ENCODE measurements around the gene CLMN. TPM values are rescaled to one million over a fixed set of nuclear protein-coding genes. Genes with fewer than 3 reads are reported as not detected.

CLMN gene
- total and polyA plus RNA-seq, 10 of the 15 experiments (the other 5 are each of a cell fraction or from before 2014, with no cell fraction given): 7.8 to 49.3 (median 18.5) TPM

DNA sequence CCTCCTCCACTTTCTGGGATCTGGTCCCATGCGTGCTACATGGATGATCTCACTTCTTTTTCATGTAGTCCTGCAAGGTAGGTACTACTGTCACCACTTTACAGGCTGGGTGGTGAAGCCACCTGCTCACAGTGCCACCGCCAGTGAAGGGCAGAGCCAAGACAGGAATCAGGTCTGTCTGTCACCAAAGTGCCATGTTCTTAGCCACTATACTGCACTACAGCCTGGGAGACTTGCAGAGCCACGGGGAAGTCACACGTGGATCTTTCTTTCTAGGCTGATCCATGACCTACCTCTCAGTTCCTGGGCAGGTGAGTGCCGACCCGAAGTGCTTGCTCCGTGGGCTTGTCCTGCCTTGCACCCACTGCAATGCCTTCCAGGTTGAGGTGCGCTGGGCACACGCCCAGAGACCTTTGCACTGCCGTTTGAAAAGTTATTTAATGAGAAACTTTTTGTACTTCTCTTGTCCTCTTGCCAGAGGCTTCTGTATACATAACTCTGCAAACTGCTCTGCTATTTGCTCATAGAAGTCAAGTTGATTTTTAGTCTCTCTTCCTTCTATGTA, 19.7 kb upstream of the CLMN start (continued):
- TF ChIP-seq, protein P1, sequence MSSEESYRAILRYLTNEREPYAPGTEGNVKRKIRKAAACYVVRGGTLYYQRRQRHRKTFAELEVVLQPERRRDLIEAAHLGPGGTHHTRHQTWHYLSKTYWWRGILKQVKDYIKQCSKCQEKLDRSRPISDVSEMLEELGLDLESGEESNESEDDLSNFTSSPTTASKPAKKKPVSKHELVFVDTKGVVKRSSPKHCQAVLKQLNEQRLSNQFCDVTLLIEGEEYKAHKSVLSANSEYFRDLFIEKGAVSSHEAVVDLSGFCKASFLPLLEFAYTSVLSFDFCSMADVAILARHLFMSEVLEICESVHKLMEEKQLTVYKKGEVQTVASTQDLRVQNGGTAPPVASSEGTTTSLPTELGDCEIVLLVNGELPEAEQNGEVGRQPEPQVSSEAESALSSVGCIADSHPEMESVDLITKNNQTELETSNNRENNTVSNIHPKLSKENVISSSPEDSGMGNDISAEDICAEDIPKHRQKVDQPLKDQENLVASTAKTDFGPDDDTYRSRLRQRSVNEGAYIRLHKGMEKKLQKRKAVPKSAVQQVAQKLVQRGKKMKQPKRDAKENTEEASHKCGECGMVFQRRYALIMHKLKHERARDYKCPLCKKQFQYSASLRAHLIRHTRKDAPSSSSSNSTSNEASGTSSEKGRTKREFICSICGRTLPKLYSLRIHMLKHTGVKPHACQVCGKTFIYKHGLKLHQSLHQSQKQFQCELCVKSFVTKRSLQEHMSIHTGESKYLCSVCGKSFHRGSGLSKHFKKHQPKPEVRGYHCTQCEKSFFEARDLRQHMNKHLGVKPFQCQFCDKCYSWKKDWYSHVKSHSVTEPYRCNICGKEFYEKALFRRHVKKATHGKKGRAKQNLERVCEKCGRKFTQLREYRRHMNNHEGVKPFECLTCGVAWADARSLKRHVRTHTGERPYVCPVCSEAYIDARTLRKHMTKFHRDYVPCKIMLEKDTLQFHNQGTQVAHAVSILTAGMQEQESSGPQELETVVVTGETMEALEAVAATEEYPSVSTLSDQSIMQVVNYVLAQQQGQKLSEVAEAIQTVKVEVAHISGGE (CRISPR knock-in tag; IDR thresholded peaks at IDR 0.05): no peak
- TF ChIP-seq MYB (IDR thresholded peaks at IDR 0.05; ENCODE audit: borderline replicate concordance, low read depth, low read length): no peak
- no peak for TF ChIP-seq FOS (IDR thresholded peaks at IDR 0.05; ENCODE audit: borderline replicate concordance, extremely low read depth, insufficient read length)

DNA sequence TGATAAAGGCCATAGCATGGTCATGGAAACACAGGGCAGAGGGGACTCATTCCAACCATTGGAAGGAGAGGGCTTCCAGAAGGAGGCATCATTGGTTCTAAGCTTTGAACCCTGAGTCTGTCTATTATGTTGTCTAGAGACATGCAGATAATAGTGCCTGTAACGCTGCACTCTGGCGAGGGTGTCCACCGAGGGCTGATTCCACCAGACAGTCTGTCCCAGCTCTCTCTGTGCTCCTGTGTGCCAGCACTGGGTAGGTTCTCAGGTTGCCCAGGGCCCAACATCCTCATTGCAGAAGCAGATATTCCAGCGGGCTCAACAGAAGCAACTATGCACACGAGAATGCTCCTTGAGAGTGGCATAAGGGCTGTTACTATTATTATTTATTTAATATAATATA, 18.7 kb upstream of the CLMN start:
- ChIA-PET POLR2A (interaction anchor here (0.8 kb wide), 1 partner anchor 11 kb away, joined by 5 read pairs; no protein-coding TSS in a partner anchor), SMC1A (ENCODE audit: uncharacterized antibody, unreplicated experiment) (no interaction called here), RAD21 (ENCODE audit: unreplicated experiment) (interaction anchor here (1.4 kb wide), 1 partner anchor 11 kb away, joined by 5 read pairs; no protein-coding TSS in a partner anchor), CTCF (interaction anchor here (1.1 kb wide), 1 partner anchor 33 kb away, joined by 3 read pairs; no protein-coding TSS in a partner anchor)
- no peak overlapping the region for H2AFZ ChIP-seq (ENCODE audit: control insufficient read depth, low read depth, low read length)
- WGBS (ENCODE audit: insufficient coverage, insufficient replicate concordance, low lambda C conversion rate, missing lambda C conversion rate): 49% methylated on average over 5 of the region's 5 CpGs
- no peaks in the 10 kb centered on the region for H3K4me1 ChIP-seq (ENCODE audit: control insufficient read depth, insufficient read depth, low read length)
- H3K27ac ChIP-seq (ENCODE audit: control insufficient read depth, insufficient read depth): no peak overlapping the region
- no peaks in the 10 kb centered on the region for H4K20me1 ChIP-seq (ENCODE audit: control insufficient read depth, insufficient read depth)
- in situ Hi-C loops (cut with MboI) (no loop called here), intact Hi-C loops (cut with micrococcal nuclease; ENCODE audit: unreplicated experiment) (no loop called here)
- no peaks in the 10 kb centered on the region for H3K79me2 ChIP-seq (ENCODE audit: control insufficient read depth, insufficient read depth, low read length)
- H3K27me3 ChIP-seq (replicated peaks in 1 of 2; ENCODE audit: control insufficient read depth in 2 of 2, insufficient read depth in 2 of 2, low read length in 1 of 2): no peaks in the 10 kb centered on the region; a peak in 1 of 4 replicates
- no peak overlapping the region for H3K4me2 ChIP-seq (ENCODE audit: control insufficient read depth, insufficient read depth)
- no peak overlapping the region for H3K9ac ChIP-seq (ENCODE audit: control insufficient read depth, insufficient read depth, low read length)
- no TSS peak for BruUV-seq (replicated peaks)
- H3K36me3 ChIP-seq (ENCODE audit: control insufficient read depth in 2 of 2, insufficient read depth in 2 of 2, low read length in 1 of 2): no peaks in the 10 kb centered on the region
- no peak for DNase-seq (ENCODE audit: low read depth, low spot score)
- no peak overlapping the region for H3K4me3 ChIP-seq
- no peak for FAIRE-seq
- ATAC-seq: no peak
- no peaks in the 10 kb centered on the region for H3K9me3 ChIP-seq (replicated peaks; ENCODE audit: control insufficient read depth, insufficient read depth, low read length)
- TF ChIP-seq, protein P2, sequence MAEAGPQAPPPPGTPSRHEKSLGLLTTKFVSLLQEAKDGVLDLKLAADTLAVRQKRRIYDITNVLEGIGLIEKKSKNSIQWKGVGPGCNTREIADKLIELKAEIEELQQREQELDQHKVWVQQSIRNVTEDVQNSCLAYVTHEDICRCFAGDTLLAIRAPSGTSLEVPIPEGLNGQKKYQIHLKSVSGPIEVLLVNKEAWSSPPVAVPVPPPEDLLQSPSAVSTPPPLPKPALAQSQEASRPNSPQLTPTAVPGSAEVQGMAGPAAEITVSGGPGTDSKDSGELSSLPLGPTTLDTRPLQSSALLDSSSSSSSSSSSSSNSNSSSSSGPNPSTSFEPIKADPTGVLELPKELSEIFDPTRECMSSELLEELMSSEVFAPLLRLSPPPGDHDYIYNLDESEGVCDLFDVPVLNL (IDR thresholded peaks at IDR 0.05; ENCODE audit: low read depth, low read length): no peak
- TF ChIP-seq, protein P3, sequence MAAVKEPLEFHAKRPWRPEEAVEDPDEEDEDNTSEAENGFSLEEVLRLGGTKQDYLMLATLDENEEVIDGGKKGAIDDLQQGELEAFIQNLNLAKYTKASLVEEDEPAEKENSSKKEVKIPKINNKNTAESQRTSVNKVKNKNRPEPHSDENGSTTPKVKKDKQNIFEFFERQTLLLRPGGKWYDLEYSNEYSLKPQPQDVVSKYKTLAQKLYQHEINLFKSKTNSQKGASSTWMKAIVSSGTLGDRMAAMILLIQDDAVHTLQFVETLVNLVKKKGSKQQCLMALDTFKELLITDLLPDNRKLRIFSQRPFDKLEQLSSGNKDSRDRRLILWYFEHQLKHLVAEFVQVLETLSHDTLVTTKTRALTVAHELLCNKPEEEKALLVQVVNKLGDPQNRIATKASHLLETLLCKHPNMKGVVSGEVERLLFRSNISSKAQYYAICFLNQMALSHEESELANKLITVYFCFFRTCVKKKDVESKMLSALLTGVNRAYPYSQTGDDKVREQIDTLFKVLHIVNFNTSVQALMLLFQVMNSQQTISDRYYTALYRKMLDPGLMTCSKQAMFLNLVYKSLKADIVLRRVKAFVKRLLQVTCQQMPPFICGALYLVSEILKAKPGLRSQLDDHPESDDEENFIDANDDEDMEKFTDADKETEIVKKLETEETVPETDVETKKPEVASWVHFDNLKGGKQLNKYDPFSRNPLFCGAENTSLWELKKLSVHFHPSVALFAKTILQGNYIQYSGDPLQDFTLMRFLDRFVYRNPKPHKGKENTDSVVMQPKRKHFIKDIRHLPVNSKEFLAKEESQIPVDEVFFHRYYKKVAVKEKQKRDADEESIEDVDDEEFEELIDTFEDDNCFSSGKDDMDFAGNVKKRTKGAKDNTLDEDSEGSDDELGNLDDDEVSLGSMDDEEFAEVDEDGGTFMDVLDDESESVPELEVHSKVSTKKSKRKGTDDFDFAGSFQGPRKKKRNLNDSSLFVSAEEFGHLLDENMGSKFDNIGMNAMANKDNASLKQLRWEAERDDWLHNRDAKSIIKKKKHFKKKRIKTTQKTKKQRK (IDR thresholded peaks at IDR 0.05; ENCODE audit: low read depth, low read length): no peak
- TF ChIP-seq HDGF (IDR thresholded peaks at IDR 0.05): no peak
- TF ChIP-seq, protein P4, sequence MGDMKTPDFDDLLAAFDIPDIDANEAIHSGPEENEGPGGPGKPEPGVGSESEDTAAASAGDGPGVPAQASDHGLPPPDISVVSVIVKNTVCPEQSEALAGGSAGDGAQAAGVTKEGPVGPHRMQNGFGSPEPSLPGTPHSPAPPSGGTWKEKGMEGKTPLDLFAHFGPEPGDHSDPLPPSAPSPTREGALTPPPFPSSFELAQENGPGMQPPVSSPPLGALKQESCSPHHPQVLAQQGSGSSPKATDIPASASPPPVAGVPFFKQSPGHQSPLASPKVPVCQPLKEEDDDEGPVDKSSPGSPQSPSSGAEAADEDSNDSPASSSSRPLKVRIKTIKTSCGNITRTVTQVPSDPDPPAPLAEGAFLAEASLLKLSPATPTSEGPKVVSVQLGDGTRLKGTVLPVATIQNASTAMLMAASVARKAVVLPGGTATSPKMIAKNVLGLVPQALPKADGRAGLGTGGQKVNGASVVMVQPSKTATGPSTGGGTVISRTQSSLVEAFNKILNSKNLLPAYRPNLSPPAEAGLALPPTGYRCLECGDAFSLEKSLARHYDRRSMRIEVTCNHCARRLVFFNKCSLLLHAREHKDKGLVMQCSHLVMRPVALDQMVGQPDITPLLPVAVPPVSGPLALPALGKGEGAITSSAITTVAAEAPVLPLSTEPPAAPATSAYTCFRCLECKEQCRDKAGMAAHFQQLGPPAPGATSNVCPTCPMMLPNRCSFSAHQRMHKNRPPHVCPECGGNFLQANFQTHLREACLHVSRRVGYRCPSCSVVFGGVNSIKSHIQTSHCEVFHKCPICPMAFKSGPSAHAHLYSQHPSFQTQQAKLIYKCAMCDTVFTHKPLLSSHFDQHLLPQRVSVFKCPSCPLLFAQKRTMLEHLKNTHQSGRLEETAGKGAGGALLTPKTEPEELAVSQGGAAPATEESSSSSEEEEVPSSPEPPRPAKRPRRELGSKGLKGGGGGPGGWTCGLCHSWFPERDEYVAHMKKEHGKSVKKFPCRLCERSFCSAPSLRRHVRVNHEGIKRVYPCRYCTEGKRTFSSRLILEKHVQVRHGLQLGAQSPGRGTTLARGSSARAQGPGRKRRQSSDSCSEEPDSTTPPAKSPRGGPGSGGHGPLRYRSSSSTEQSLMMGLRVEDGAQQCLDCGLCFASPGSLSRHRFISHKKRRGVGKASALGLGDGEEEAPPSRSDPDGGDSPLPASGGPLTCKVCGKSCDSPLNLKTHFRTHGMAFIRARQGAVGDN (IDR thresholded peaks at IDR 0.05): no peak
- no peak for TF ChIP-seq IRF4 (IDR thresholded peaks at IDR 0.05; ENCODE audit: low read depth, low read length)
- TF ChIP-seq CBX5 (IDR thresholded peaks at IDR 0.05; ENCODE audit: low read depth): no peak
- no peak for TF ChIP-seq NFXL1 (IDR thresholded peaks at IDR 0.05; ENCODE audit: borderline replicate concordance)

Data from GM12878 (cell line).